ENCODE results near the gene TRABD.

DNA sequence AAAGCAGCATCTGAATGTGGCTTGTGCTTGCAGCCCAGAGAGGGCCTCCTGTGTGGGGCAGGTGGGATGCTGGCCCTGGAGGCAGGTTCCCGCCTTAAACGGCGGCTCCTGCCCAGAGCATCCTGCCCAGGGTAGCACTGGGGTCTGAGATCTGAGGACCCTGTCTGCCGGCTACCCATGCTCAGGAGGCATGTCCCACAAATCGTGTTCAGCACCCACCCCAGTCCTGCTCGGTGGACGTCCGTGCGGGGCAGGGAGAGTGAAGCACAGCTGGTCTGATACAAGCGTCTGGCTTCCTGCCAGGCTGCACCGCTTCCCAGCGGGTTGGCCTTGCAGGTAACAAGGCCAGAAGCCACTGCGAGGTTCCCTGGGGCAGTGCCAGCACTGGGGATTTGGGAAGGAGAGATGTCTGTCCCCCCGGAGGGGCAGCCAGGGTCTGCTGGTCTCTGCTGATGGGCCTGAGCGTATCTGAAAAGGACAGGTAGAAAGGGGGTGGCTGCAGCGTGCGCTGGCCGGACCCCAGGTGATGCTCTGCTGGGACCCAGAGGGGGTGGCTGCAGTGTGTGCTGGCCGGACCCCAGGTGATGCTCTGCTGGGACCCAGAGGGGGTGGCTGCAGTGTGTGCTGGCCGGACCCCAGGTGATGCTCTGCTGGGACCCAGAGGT lies 3.6 kb downstream of the TRABD start:
- TF ChIP-seq GATA3 (IDR thresholded peaks at IDR 0.05; ENCODE audit: low read depth, low read length) (no peak), GATA2 (IDR thresholded peaks at IDR 0.05; ENCODE audit: low read depth, low read length) (no peak)

Measured in SH-SY5Y (cell line).